ENCODE measurements around the gene DCUN1D3.

- TF ChIP-seq EZH2 (IDR thresholded peaks at IDR 0.05; ENCODE audit: low read length, missing control alignments) (no peak), CTCF (conservative IDR thresholded peaks at IDR 0.05 in 1 of 2, IDR thresholded peaks at IDR 0.05 in 1 of 2; ENCODE audit: low read depth in 1 of 2, low read length in 2 of 2) (no peak)
Observed at GRCh38 chr16:20884240-20884556, 16.0 kb downstream of the DCUN1D3 start.

Data from fibroblast of lung (primary cell).